CD4-positive, alpha-beta T cell (primary cell): ENCODE results near the gene CCNT2. TPM values are rescaled to one million over a fixed set of nuclear protein-coding genes. Genes with fewer than 3 reads are reported as not detected.
"Not testable (repeated sequence)": the region's sequence is repeated elsewhere in the genome, so short reads cannot be mapped to it uniquely, and the experiment has no call there.

ENCODE experiments used
- ATAC-seq: fragments of 200-7000 bp; cut with Tn5 transposase; one replicate; pipeline ENCODE4 v1.10.0; 2022; ENCODE audit warnings: mild to moderate bottlenecking; ENCODE audit not compliant: poor library complexity
- CTCF ChIA-PET: fragments of 350-600 bp; sonication (Branson Sonifier 250); formaldehyde crosslinking; loops from one replicate; lab custom pipeline; 2021; ENCODE audit warnings: antibody characterized with exemption, inconsistent platforms; lab: Charles Lee
- POLR2A ChIA-PET: fragments of 350-600 bp; sonication (Branson Sonifier 250); formaldehyde crosslinking; loops from one replicate; lab custom pipeline; 2021; ENCODE audit warnings: antibody characterized with exemption, inconsistent platforms; lab: Charles Lee
- DNase-seq, 14 experiments: peaks; one replicate each; pipeline ENCODE4 v3.0.0-alpha.2; 2013 to 2020; ENCODE audit warnings: mixed read lengths in 2 of 14
- H3K27ac ChIP-seq, 2 donors: one replicate each; pipeline versions ENCODE4 v1.5.1 to v1.7.0; 2013; ENCODE audit warnings: low read length in 2 of 2, low read depth in 1 of 2, mild to moderate bottlenecking in 1 of 2
- H3K27me3 ChIP-seq, 2 experiments: 1 replicate in 1 of 2; 2 replicates in 1 of 2; pipeline versions ENCODE4 v1.6.1 to v1.7.0; 2013; ENCODE audit warnings: low read length in 2 of 2, control low read depth in 1 of 2, mild to moderate bottlenecking in 1 of 2, moderate library complexity in 1 of 2; ENCODE audit not compliant: insufficient read depth in 2 of 2, control insufficient read depth in 1 of 2
- H3K36me3 ChIP-seq: one replicate; pipeline ENCODE4 v1.6.1; 2013; ENCODE audit warnings: low read length, control low read depth; ENCODE audit not compliant: insufficient read depth
- H3K4me1 ChIP-seq: one replicate; pipeline ENCODE4 v1.6.1; 2013; ENCODE audit warnings: low read length, control low read depth; ENCODE audit not compliant: insufficient read depth
- H3K4me3 ChIP-seq: one replicate; pipeline ENCODE4 v1.5.1; 2013; ENCODE audit warnings: mild to moderate bottlenecking, low read length, moderate library complexity
- H3K9me3 ChIP-seq, 2 experiments: 1 replicate in 1 of 2; 2 replicates in 1 of 2; pipeline versions ENCODE4 v1.6.1 to v1.7.0; 2013; ENCODE audit warnings: low read length in 2 of 2, mild to moderate bottlenecking in 2 of 2, control low read depth in 1 of 2, moderate library complexity in 1 of 2; ENCODE audit not compliant: control insufficient read depth in 1 of 2, insufficient read depth in 1 of 2
- H3K27ac Mint-ChIP-seq: one replicate; pipeline ENCODE4 v1.8.0; 2020; ENCODE audit warnings: mixed read lengths
- H3K27me3 Mint-ChIP-seq: one replicate; pipeline ENCODE4 v1.8.0; 2021; ENCODE audit warnings: mixed read lengths
- H3K36me3 Mint-ChIP-seq: one replicate; pipeline ENCODE4 v1.8.0; 2021; ENCODE audit warnings: low read depth, mixed read lengths
- H3K4me1 Mint-ChIP-seq: one replicate; pipeline ENCODE4 v1.8.0; 2021; ENCODE audit warnings: low read depth, mixed read lengths
- H3K4me3 Mint-ChIP-seq: one replicate; pipeline ENCODE4 v1.8.0; 2020; ENCODE audit warnings: mild to moderate bottlenecking, mixed read lengths
- H3K9me3 Mint-ChIP-seq: one replicate; pipeline ENCODE4 v1.8.0; 2020; ENCODE audit warnings: mixed read lengths
- intact Hi-C, 2 experiments: fragments of 100-400 bp; cut with DNase I in 1 of 2; cut with micrococcal nuclease in 1 of 2; formaldehyde crosslinking; loops; one replicate each; pipeline versions ENCODE4 v1.15.1 to v1.9.0; 2023 to 2025; cut with DNase I, micrococcal nuclease
- total RNA-seq, 174 experiments: library from RNA in 2 of 174; stranded (reverse) in 2 of 174; gene quantifications; one replicate each; pipeline ENCODE4 v1.2.3 and lab custom pipeline; 2021 to 2026
- TF ChIP-seq, protein P1 (sequence below): fragments of 200-600 bp; IDR thresholded peaks from one replicate; pipeline ENCODE4 v1.8.0; 2022; ENCODE audit warnings: antibody characterized with exemption, mild to moderate bottlenecking

The CCNT2 gene
- total RNA-seq, 2 experiments from 2014 or later = 62.1 to 67.5 TPM

DNA sequence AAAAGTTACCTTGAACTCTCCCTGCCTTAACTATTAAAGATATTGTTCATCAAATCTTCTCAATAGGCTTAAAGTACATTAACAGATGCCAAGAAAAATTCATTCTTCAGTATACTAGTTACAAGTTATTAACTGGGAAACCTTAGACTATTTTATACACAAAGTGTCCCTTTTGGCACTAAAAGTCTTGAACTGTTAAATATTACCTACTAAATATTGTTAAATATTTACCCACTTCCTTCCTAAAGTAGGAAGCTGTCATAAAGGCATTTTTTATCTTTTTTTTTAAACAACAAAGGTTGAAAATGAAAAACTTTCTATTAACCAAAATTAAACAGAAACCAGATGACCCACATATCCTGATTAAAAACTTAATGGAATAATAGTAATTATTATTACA is 19.4 kb upstream of the CCNT2 start:
- Mint-ChIP-seq H3K4me3 (no peak overlapping the region), H3K27ac (no peak overlapping the region), H3K36me3 (no peaks in the 10 kb centered on the region), H3K27me3 (no peaks in the 10 kb centered on the region), H3K9me3 (no peaks in the 10 kb centered on the region), H3K4me1 (no peaks in the 10 kb centered on the region)
- no peak for ATAC-seq
- H3K9me3 ChIP-seq = no peaks in the 10 kb centered on the region
- ChIA-PET CTCF (no interaction called here), POLR2A (no interaction called here)
- H3K27me3 ChIP-seq = no peaks in the 10 kb centered on the region
- DNase-seq = no peak
- no peak overlapping the region for H3K4me3 ChIP-seq
- TF ChIP-seq, protein P1, sequence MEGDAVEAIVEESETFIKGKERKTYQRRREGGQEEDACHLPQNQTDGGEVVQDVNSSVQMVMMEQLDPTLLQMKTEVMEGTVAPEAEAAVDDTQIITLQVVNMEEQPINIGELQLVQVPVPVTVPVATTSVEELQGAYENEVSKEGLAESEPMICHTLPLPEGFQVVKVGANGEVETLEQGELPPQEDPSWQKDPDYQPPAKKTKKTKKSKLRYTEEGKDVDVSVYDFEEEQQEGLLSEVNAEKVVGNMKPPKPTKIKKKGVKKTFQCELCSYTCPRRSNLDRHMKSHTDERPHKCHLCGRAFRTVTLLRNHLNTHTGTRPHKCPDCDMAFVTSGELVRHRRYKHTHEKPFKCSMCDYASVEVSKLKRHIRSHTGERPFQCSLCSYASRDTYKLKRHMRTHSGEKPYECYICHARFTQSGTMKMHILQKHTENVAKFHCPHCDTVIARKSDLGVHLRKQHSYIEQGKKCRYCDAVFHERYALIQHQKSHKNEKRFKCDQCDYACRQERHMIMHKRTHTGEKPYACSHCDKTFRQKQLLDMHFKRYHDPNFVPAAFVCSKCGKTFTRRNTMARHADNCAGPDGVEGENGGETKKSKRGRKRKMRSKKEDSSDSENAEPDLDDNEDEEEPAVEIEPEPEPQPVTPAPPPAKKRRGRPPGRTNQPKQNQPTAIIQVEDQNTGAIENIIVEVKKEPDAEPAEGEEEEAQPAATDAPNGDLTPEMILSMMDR = no peak
- H3K4me1 ChIP-seq = no peaks in the 10 kb centered on the region
- no peaks in the 10 kb centered on the region for H3K36me3 ChIP-seq
- intact Hi-C loops = loop anchor here (2.0 to 5.0 kb wide), 5 partner anchors 242 to 1012 kb away; no protein-coding TSS in a partner anchor
- H3K27ac ChIP-seq = no peak overlapping the region

DNA sequence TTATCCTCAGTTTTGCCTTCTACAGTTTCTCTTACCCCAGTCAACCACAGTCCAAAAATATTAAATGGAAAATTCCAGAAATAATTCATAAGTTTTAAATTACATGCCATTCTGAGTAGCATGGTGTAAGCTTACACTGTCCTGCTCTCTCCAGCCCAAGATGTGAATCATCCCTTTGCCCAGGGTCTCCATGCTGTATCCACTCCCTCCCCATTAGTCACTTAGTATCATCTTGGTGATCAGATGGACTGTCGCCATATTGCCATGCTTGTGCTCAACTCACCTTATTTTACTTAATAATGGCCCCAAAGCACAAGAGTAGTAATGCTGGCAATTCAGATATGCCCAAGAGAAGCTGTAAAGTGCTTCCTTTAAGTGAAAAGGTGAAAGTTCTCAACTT is 18.5 kb upstream of the CCNT2 start:
- POLR2A ChIA-PET = no interaction called here
- no peaks in the 10 kb centered on the region for H3K36me3 ChIP-seq
- Mint-ChIP-seq H3K9me3 (no peaks in the 10 kb centered on the region), H3K36me3 (no peaks in the 10 kb centered on the region), H3K27me3 (no peaks in the 10 kb centered on the region), H3K4me3 (no peak overlapping the region), H3K27ac (no peak overlapping the region), H3K4me1 (no peaks in the 10 kb centered on the region)
- CTCF ChIA-PET = interaction anchor here (1.3 kb wide), 1 partner anchor 449 kb away, joined by 4 read pairs; no protein-coding TSS in a partner anchor
- TF ChIP-seq, protein P1 = no peak
- H3K27ac ChIP-seq = no peak overlapping the region
- H3K9me3 ChIP-seq = no peaks in the 10 kb centered on the region
- H3K4me3 ChIP-seq = no peak overlapping the region
- intact Hi-C loops = no loop called here
- no peaks in the 10 kb centered on the region for H3K4me1 ChIP-seq
- ATAC-seq (no peak), DNase-seq (no peak)
- H3K27me3 ChIP-seq = no peaks in the 10 kb centered on the region

DNA sequence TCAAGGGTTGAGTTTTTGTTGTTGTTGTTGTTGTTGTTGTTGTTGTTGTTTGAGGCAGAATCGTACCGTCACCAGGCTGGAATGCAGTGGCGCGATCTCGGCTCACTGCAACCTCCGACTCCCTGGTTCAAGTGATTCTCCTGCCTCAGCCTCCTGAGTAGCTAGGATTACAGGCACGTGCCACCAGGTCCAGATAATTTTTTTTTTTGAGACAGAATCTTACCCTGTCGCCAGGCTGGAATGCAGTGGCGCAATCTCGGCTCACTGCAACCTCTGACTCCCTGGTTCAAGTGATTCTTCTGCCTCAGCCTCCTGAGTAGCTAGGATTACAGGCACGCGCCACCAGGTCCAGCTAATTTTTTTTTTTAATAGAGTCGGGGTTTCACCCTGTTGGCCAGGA is 14.9 kb upstream of the CCNT2 start:
- intact Hi-C loops, DNase-seq, H3K27ac ChIP-seq, H3K36me3 ChIP-seq, H3K9me3 Mint-ChIP-seq, H3K27ac Mint-ChIP-seq, POLR2A ChIA-PET, ATAC-seq, H3K27me3 Mint-ChIP-seq, H3K4me3 ChIP-seq, H3K4me1 ChIP-seq, H3K4me3 Mint-ChIP-seq, H3K4me1 Mint-ChIP-seq, H3K27me3 ChIP-seq, H3K36me3 Mint-ChIP-seq, H3K9me3 ChIP-seq: not testable (repeated sequence)
- CTCF ChIA-PET = interaction anchor here (0.6 kb wide), 1 partner anchor 15 kb away, joined by 3 read pairs; no protein-coding TSS in a partner anchor

DNA sequence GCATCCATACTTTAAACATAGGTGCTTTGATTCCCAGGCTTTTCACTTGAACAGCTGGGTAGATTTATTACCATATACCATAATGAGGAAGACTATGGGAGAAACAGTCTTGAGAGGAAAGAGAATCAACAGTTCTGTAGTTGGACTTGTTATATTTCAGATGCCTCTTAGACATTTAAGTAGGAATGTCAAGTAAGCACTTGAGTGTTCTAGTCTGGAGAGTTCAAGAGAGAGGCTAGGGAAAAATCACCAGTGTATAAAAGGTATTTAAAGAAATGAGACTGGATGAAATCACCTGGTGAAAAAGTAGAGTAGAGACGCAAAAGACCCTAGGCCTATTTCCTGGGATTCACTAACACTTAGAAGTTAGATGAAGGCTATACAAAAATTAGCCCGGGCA is 13.5 kb upstream of the CCNT2 start:
- H3K4me1 ChIP-seq = no peaks in the 10 kb centered on the region
- DNase-seq = no peak
- Mint-ChIP-seq H3K9me3 (peaks cover 9% of the 10 kb centered on the region), H3K27ac (no peak overlapping the region), H3K36me3 (no peaks in the 10 kb centered on the region), H3K4me3 (no peak overlapping the region), H3K27me3 (no peaks in the 10 kb centered on the region), H3K4me1 (no peaks in the 10 kb centered on the region)
- H3K4me3 ChIP-seq = no peak overlapping the region
- H3K27ac ChIP-seq = no peak overlapping the region
- no peak for ATAC-seq
- ChIA-PET POLR2A (interaction anchor here (0.6 kb wide), 1 partner anchor 724 kb away, joined by 3 read pairs; no protein-coding TSS in a partner anchor), CTCF (no interaction called here)
- H3K36me3 ChIP-seq = no peaks in the 10 kb centered on the region
- H3K27me3 ChIP-seq = no peaks in the 10 kb centered on the region
- TF ChIP-seq, protein P1 = no peak
- intact Hi-C loops = no loop called here
- H3K9me3 ChIP-seq = no peaks in the 10 kb centered on the region
